PFSK-1 (cell line): ENCODE data around the gene PBX4.

Experiments used
- FOXP2 ChIP-seq: optimal IDR thresholded peaks from 2 replicates; pipeline ENCODE3; 2011; ENCODE audit warnings: borderline replicate concordance, control low read depth, inconsistent platforms; ENCODE audit not compliant: insufficient read depth; ENCODE audit errors: extremely low read length, extremely low read depth
- POLR2AphosphoS5 ChIP-seq: IDR thresholded peaks from 2 replicates; pipeline ENCODE4 v1.6.1; 2012; ENCODE audit warnings: low read depth, mild to moderate bottlenecking, control low read depth, low read length, moderate library complexity
- SIN3A ChIP-seq: IDR thresholded peaks from 2 replicates; pipeline ENCODE4 v1.6.1; 2012; ENCODE audit warnings: mild to moderate bottlenecking, low read length, moderate library complexity, borderline replicate concordance; ENCODE audit not compliant: insufficient read depth
- TAF1 ChIP-seq: IDR thresholded peaks from 2 replicates; pipeline ENCODE4 v1.6.1; 2012; ENCODE audit warnings: low read length, control low read depth, borderline replicate concordance; ENCODE audit not compliant: insufficient read depth
- TF ChIP-seq, protein P1 (sequence below), 2 experiments: IDR thresholded peaks; 2 replicates each; pipeline versions ENCODE4 v1.6.1 to v1.8.0; 2011 to 2012; ENCODE audit warnings: low read depth in 2 of 2, low read length in 2 of 2, control low read depth in 1 of 2, inconsistent platforms in 1 of 2, mild to moderate bottlenecking in 1 of 2, moderate library complexity in 1 of 2; ENCODE audit not compliant: insufficient read depth in 1 of 2

The PBX4 gene

DNA sequence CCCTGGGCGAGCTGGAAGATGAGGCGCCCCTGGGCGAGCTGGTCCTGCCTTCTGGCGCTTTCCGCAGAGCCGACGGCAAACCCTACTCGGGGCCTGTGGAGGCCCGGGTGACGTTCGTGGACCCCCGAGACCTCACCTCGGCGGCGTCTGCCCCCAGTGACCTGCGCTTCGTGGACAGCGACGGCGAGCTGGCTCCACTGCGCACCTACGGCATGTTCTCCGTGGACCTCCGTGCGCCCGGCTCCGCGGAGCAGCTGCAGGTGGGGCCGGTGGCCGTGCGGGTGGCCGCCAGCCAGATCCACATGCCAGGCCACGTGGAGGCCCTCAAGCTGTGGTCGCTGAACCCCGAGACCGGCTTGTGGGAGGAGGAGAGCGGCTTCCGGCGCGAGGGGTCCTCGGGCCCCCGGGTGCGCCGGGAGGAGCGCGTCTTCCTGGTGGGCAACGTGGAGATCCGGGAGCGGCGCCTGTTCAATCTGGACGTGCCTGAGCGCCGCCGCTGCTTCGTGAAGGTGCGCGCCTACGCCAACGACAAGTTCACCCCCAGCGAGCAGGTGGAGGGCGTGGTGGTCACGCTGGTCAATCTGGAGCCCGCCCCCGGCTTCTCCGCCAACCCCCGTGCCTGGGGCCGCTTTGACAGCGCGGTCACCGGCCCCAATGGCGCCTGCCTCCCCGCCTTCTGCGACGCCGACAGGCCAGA, 74.1 kb downstream of the PBX4 start:
- TF ChIP-seq FOXP2: no peak
- TF ChIP-seq SIN3A: no peak
- TF ChIP-seq, protein P1, sequence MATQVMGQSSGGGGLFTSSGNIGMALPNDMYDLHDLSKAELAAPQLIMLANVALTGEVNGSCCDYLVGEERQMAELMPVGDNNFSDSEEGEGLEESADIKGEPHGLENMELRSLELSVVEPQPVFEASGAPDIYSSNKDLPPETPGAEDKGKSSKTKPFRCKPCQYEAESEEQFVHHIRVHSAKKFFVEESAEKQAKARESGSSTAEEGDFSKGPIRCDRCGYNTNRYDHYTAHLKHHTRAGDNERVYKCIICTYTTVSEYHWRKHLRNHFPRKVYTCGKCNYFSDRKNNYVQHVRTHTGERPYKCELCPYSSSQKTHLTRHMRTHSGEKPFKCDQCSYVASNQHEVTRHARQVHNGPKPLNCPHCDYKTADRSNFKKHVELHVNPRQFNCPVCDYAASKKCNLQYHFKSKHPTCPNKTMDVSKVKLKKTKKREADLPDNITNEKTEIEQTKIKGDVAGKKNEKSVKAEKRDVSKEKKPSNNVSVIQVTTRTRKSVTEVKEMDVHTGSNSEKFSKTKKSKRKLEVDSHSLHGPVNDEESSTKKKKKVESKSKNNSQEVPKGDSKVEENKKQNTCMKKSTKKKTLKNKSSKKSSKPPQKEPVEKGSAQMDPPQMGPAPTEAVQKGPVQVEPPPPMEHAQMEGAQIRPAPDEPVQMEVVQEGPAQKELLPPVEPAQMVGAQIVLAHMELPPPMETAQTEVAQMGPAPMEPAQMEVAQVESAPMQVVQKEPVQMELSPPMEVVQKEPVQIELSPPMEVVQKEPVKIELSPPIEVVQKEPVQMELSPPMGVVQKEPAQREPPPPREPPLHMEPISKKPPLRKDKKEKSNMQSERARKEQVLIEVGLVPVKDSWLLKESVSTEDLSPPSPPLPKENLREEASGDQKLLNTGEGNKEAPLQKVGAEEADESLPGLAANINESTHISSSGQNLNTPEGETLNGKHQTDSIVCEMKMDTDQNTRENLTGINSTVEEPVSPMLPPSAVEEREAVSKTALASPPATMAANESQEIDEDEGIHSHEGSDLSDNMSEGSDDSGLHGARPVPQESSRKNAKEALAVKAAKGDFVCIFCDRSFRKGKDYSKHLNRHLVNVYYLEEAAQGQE (IDR thresholded peaks at IDR 0.05; ENCODE audit: insufficient read depth in 1 of 2, low read depth in 2 of 2, low read length in 2 of 2): no peak
- TF ChIP-seq TAF1: no peak
- no peak for TF ChIP-seq POLR2AphosphoS5

DNA sequence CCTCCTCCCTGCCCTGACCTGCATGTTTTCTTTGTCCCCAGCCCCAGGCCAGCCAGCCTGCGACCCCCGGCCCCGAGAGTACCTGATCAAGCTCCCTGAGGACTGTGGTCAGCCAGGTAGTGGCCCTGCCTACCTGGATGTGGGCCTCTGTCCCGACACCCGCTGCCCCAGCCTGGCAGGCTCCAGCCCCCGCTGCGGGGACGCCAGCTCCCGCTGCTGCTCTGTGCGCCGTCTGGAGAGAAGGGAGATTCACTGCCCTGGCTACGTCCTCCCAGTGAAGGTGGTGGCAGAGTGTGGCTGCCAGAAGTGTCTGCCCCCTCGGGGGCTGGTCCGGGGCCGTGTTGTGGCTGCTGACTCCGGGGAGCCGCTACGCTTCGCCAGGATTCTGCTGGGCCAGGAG, 74.8 kb downstream of the PBX4 start:
- TF ChIP-seq, protein P1 (IDR thresholded peaks at IDR 0.05; ENCODE audit: insufficient read depth in 1 of 2, low read depth in 2 of 2, low read length in 2 of 2): no peak
- TF ChIP-seq FOXP2 (no peak), POLR2AphosphoS5 (no peak), SIN3A (no peak), TAF1 (no peak)

DNA sequence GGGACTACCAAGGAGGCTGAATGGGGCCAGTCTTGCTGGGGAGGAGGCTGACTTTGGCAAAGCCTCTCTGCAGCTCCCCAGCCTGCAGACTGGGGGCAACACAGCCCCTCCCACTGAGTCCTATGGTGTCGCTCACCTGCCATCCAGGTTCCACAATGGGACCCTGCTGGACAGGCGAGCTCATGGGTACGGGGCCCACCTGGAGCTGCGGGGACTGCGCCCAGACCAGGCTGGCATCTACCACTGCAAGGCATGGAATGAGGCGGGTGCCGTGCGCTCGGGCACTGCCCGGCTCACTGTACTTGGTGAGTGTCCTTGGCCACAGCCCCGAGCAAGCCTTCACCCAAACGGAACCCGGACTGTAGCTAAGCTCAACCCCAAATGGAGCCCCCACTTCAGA, 75.4 kb downstream of the PBX4 start:
- TF ChIP-seq, protein P1 (IDR thresholded peaks at IDR 0.05; ENCODE audit: insufficient read depth in 1 of 2, low read depth in 2 of 2, low read length in 2 of 2): no peak
- no peak for TF ChIP-seq TAF1
- no peak for TF ChIP-seq FOXP2
- TF ChIP-seq POLR2AphosphoS5: no peak
- no peak for TF ChIP-seq SIN3A

DNA sequence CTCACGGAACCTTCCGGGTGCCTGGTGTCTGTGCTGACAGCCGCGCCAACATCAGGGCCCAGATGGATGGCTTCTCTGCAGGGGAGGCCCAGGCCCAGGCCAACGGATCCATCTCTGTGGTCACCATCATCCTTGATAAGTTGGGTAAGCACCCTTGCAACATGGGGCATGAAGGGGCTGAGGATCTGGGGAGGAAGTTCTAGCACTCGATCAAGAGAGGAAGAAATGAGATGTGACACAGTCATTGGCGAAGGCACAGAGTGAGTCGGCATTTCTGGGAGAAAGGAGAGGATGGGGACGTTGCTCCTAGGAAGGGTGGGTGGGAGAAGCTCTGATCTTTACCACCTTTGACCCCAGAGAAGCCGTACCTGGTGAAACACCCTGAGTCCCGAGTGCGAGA, 76.0 kb downstream of the PBX4 start:
- TF ChIP-seq TAF1 (no peak), FOXP2 (no peak), SIN3A (no peak), POLR2AphosphoS5 (no peak)
- TF ChIP-seq, protein P1 (IDR thresholded peaks at IDR 0.05; ENCODE audit: insufficient read depth in 1 of 2, low read depth in 2 of 2, low read length in 2 of 2): no peak

DNA sequence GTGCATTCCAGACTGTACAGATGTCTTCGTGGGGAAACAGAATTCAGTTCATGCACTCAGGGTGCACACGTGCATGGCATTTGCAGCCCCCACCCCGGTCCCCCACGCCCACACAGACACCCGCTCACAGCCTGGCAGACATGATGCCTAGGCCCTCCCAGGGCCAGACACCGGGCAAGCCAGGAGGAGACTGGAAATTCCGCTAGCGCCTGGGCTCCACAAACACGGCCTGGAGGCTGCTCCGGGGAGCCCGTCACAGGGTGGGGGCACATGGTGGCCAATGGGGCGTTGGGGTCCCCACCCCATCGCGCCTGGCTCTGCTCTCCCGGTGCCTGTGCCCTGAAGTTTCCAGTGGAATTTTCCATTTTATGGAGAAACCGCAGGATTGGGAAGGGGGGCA, 76.9 kb downstream of the PBX4 start:
- TF ChIP-seq SIN3A (no peak), TAF1 (no peak), FOXP2 (no peak), POLR2AphosphoS5 (no peak)
- TF ChIP-seq, protein P1 (IDR thresholded peaks at IDR 0.05; ENCODE audit: insufficient read depth in 1 of 2, low read depth in 2 of 2, low read length in 2 of 2): no peak
